ENCODE measurements around the gene SHF.

Gene SHF

GRCh38 chr15:45123397-45123796 is 64.4 kb downstream of the SHF start:
- no peak for DNase-seq

- no peak for DNase-seq
Observed at GRCh38 chr15:45122719-45123118, 65.0 kb downstream of the SHF start.

- no peak for DNase-seq
Observed at GRCh38 chr15:45121706-45122417, 65.9 kb downstream of the SHF start.

GRCh38 chr15:45121020-45121419 is 66.7 kb downstream of the SHF start:
- no peak for DNase-seq

- no peak for DNase-seq
Observed at GRCh38 chr15:45120081-45120972, 67.4 kb downstream of the SHF start.

- no peak for DNase-seq
Observed at GRCh38 chr15:45118996-45119395, 68.8 kb downstream of the SHF start.

- peak; percentile 87 for DNase-seq
Observed at GRCh38 chr15:45118131-45118588, 69.6 kb downstream of the SHF start.

- no peak for DNase-seq
Observed at GRCh38 chr15:45117308-45118130, 70.2 kb downstream of the SHF start.

All from stimulated activated CD4-positive, alpha-beta T cell treated with anti-CD3 and anti-CD28 coated beads, Interleukin-1b, Interleukin-23, amount 100 ng/mL, for 48 hours (primary cell).